Upper lobe of left lung (tissue), 6 donors: ENCODE data around the gene TMPRSS11F. TPM values are rescaled to one million over a fixed set of nuclear protein-coding genes. Genes with fewer than 3 reads are reported as not detected.
"Not testable (repeated sequence)": the region's sequence is repeated elsewhere in the genome, so short reads cannot be mapped to it uniquely, and the experiment has no call there.

ENCODE experiments used
- ATAC-seq, 2 donors: fragments of 200-7000 bp; cut with Tn5 transposase; one replicate each; pipeline ENCODE4 v1.9.1; 2022; ENCODE audit warnings: mild to moderate bottlenecking in 2 of 2, moderate library complexity in 2 of 2; ENCODE audit not compliant: low FRiP score in 2 of 2
- DNase-seq, 2 donors: peaks; one replicate each; pipeline ENCODE4 v3.0.0-alpha.2; 2019 to 2020
- H3K27ac ChIP-seq, 4 donors: fragments of 200-600 bp; sonication (generic); one replicate each; pipeline ENCODE4 v1.5.1; 2016 to 2019
- H3K27me3 ChIP-seq, 4 donors: fragments of 200-600 bp; sonication (generic); one replicate each; pipeline ENCODE4 v1.5.1; 2017 to 2019
- H3K36me3 ChIP-seq, 4 donors: fragments of 200-600 bp; sonication (generic); one replicate each; pipeline ENCODE4 v1.5.1; 2016 to 2019
- H3K4me1 ChIP-seq, 4 donors: fragments of 200-600 bp; sonication (generic); one replicate each; pipeline ENCODE4 v1.5.1; 2018 to 2019
- H3K4me3 ChIP-seq, 4 donors: fragments of 200-600 bp; sonication (generic); one replicate each; pipeline ENCODE4 v1.5.1; 2017 to 2019; ENCODE audit warnings: mild to moderate bottlenecking in 2 of 4, moderate library complexity in 1 of 4
- H3K9me3 ChIP-seq, 4 donors: fragments of 200-600 bp; sonication (generic); one replicate each; pipeline ENCODE4 v1.5.1; 2018 to 2019
- EP300 ChIP-seq, 4 donors: sonication (generic); formaldehyde crosslinking; IDR thresholded peaks; one replicate each; pipeline ENCODE4 v1.5.1; 2017; ENCODE audit warnings: antibody characterized with exemption in 4 of 4, control low read depth in 2 of 4
- POLR2A ChIP-seq, 4 donors: fragments of 450-650 bp; IDR thresholded peaks; one replicate each; pipeline ENCODE4 v1.5.1; 2016 to 2017; ENCODE audit warnings: antibody characterized with exemption in 4 of 4, mild to moderate bottlenecking in 2 of 4
- POLR2AphosphoS5 ChIP-seq, 2 donors: sonication (generic); formaldehyde crosslinking; IDR thresholded peaks; one replicate each; pipeline ENCODE4 v1.5.1; 2017; ENCODE audit warnings: antibody characterized with exemption in 2 of 2
- WGBS, 2 donors: methylation state at CpG; one replicate each; pipeline ENCODE4 v1.1.5; 2017 to 2018; 5-methylcytosine and 5-hydroxymethylcytosine counted together
- total RNA-seq, 6 donors: library from RNA; depleted of rRNA in 4 of 6; stranded (reverse); fragments of >200 nt in 4 of 6; gene quantifications; one replicate each; pipeline versions ENCODE4 v1.1.0 to v1.2.1, GENCODE V29; 2016 to 2021
- TF ChIP-seq, protein P1 (sequence below), 6 experiments: fragments of 450-650 bp in 4 of 6; fragments of 200-600 bp in 2 of 6; sonication (generic) in 2 of 6; IDR thresholded peaks; one replicate each; pipeline ENCODE4 v1.5.1; 2016 to 2019; ENCODE audit warnings: antibody characterized with exemption in 6 of 6
- donor health status: DM: no; HTN: no; CAD: no; lungs with moderate emphysema.
- donor health status: DM: no; HTN: yes; CAD: no; lungs with severe emphysema.

TMPRSS11F gene
- total RNA-seq: not detected

- ATAC-seq: no peak
- H3K9me3 ChIP-seq: no peaks in the 10 kb centered on the region
- no peak for TF ChIP-seq POLR2AphosphoS5 (IDR thresholded peaks at IDR 0.05)
- TF ChIP-seq POLR2A (IDR thresholded peaks at IDR 0.05): no peak
- TF ChIP-seq EP300 (IDR thresholded peaks at IDR 0.05): no peak
- TF ChIP-seq, protein P1, sequence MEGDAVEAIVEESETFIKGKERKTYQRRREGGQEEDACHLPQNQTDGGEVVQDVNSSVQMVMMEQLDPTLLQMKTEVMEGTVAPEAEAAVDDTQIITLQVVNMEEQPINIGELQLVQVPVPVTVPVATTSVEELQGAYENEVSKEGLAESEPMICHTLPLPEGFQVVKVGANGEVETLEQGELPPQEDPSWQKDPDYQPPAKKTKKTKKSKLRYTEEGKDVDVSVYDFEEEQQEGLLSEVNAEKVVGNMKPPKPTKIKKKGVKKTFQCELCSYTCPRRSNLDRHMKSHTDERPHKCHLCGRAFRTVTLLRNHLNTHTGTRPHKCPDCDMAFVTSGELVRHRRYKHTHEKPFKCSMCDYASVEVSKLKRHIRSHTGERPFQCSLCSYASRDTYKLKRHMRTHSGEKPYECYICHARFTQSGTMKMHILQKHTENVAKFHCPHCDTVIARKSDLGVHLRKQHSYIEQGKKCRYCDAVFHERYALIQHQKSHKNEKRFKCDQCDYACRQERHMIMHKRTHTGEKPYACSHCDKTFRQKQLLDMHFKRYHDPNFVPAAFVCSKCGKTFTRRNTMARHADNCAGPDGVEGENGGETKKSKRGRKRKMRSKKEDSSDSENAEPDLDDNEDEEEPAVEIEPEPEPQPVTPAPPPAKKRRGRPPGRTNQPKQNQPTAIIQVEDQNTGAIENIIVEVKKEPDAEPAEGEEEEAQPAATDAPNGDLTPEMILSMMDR (IDR thresholded peaks at IDR 0.05): no peak
- no peaks in the 10 kb centered on the region for H3K27me3 ChIP-seq
- no peak within 1 kb of the TSS for H3K27ac ChIP-seq
- no peak within 1 kb of the TSS for H3K4me3 ChIP-seq
- 36 to 67% methylated on average over 3 of the region's 3 CpGs for WGBS, 2 donors
- H3K36me3 ChIP-seq: no peaks in the 10 kb centered on the region
- no peak for DNase-seq
- no peaks in the 10 kb centered on the region for H3K4me1 ChIP-seq
These were observed at the start of gene TMPRSS11F for GRCh38 chr4:68129793-68130192. TSS of gene TMPRSS11F (minus strand) at chr4:68129869. CDS start at chr4:68129820, 49 bp downstream.

GRCh38 chr4:68176904-68177303 is 47.2 kb upstream of the TMPRSS11F start:
- Histone ChIP-seq H3K27ac (no peak overlapping the region), H3K9me3 (no peaks in the 10 kb centered on the region), H3K27me3 (no peaks in the 10 kb centered on the region), H3K4me1 (no peaks in the 10 kb centered on the region), H3K36me3 (no peaks in the 10 kb centered on the region), H3K4me3 (no peak overlapping the region)
- DNase-seq: no peak
- no peak for ATAC-seq
- WGBS, 2 donors: 51 to 57% methylated on average over 2 of the region's 2 CpGs
- TF ChIP-seq, protein P1 (IDR thresholded peaks at IDR 0.05): no peak
- no peak for TF ChIP-seq POLR2AphosphoS5 (IDR thresholded peaks at IDR 0.05)
- no peak for TF ChIP-seq POLR2A (IDR thresholded peaks at IDR 0.05)
- no peak for TF ChIP-seq EP300 (IDR thresholded peaks at IDR 0.05)

- H3K27me3 ChIP-seq: no peaks in the 10 kb centered on the region
- no peak for TF ChIP-seq POLR2A (IDR thresholded peaks at IDR 0.05)
- no peak for TF ChIP-seq EP300 (IDR thresholded peaks at IDR 0.05)
- no peak for TF ChIP-seq POLR2AphosphoS5 (IDR thresholded peaks at IDR 0.05)
- TF ChIP-seq, protein P1 (IDR thresholded peaks at IDR 0.05): no peak
- DNase-seq (no peak), ATAC-seq (peak in 1 of 2 donors; percentile 69)
- no peaks in the 10 kb centered on the region for H3K4me1 ChIP-seq
- H3K4me3 ChIP-seq: no peak overlapping the region
- no peaks in the 10 kb centered on the region for H3K36me3 ChIP-seq
- no peaks in the 10 kb centered on the region for H3K9me3 ChIP-seq
- no peak overlapping the region for H3K27ac ChIP-seq
- 48 to 67% methylated on average over 1 of the region's 1 CpG for WGBS, 2 donors
These were observed 46.8 kb upstream of the TMPRSS11F start for GRCh38 chr4:68176500-68176899.

- ATAC-seq (peak in 1 of 2 donors; percentile 87), DNase-seq (no peak)
- H3K36me3 ChIP-seq: no peaks in the 10 kb centered on the region
- no peak overlapping the region for H3K27ac ChIP-seq
- no peaks in the 10 kb centered on the region for H3K27me3 ChIP-seq
- 37 to 39% methylated on average over 6 of the region's 6 CpGs for WGBS, 2 donors
- H3K4me1 ChIP-seq: no peaks in the 10 kb centered on the region
- TF ChIP-seq POLR2AphosphoS5 (IDR thresholded peaks at IDR 0.05) (no peak), POLR2A (IDR thresholded peaks at IDR 0.05) (no peak), EP300 (IDR thresholded peaks at IDR 0.05) (no peak)
- TF ChIP-seq, protein P1 (IDR thresholded peaks at IDR 0.05): peak in 3 of 6 experiments; percentile 24 to 39 (median 34)
- no peaks in the 10 kb centered on the region for H3K9me3 ChIP-seq
- H3K4me3 ChIP-seq: no peak overlapping the region
These were observed 46.0 kb upstream of the TMPRSS11F start for GRCh38 chr4:68175562-68176155.

- H3K36me3 ChIP-seq, H3K4me3 ChIP-seq, H3K4me1 ChIP-seq, H3K27me3 ChIP-seq, H3K9me3 ChIP-seq, ATAC-seq, H3K27ac ChIP-seq, DNase-seq: not testable (repeated sequence)
- 77 to 81% methylated on average over 2 of the region's 2 CpGs for WGBS, 2 donors
These were observed 44.7 kb upstream of the TMPRSS11F start for GRCh38 chr4:68174389-68174788.

DNA sequence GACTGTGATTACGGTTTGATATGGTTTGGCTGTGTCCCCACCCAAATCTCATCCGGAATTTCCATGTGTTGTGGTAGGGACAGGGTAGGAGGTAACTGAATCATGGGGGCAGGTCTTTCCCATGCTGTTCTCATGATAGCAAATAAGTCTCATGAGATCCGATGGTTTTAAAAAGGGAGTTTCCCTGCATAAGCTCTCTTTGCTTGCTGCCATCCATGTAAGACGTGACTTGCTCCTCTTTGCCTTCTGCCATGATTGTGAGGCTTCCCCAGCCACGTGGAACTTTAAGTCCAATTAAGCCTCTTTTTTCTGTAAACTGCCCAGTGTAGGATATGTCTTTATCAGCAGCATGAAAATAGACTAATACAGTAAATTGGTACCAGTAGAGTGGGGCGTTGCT is 42.5 kb upstream of the TMPRSS11F start:
- H3K27ac ChIP-seq, H3K36me3 ChIP-seq, ATAC-seq, DNase-seq, H3K9me3 ChIP-seq, H3K4me3 ChIP-seq, H3K27me3 ChIP-seq, H3K4me1 ChIP-seq: not testable (repeated sequence)
- 84 to 85% methylated on average over 6 of the region's 6 CpGs for WGBS, 2 donors
